IMR-90 (cell line): ENCODE data around the gene ABCA8. TPM values are rescaled to one million over a fixed set of nuclear protein-coding genes. Genes with fewer than 3 reads are reported as not detected.

Experiments
- ATAC-seq: fragments of 200-7000 bp; cut with Tn5 transposase; 2 replicates; pipeline ENCODE4 v1.9.1; 2020; ENCODE audit warnings: low read depth, mild to moderate bottlenecking, moderate library complexity
- BruUV-seq: library from RNA; stranded (reverse); fragments of 400-500 nt; replicated peaks from 2 replicates; lab custom pipeline; 2021; lab: Mats Ljungman, UMichigan
- CTCF ChIA-PET: fragments of 300-600 bp; formaldehyde crosslinking; extraction: SDS; loops from one replicate; lab custom pipeline; 2021; ENCODE audit warnings: antibody characterized with exemption; lab: Yijun Ruan, JAX
- POLR2A ChIA-PET: fragments of 300-600 bp; sonication (Branson Sonifier 250); formaldehyde crosslinking; loops from one replicate; lab custom pipeline; 2022; ENCODE audit warnings: antibody characterized with exemption; ENCODE audit not compliant: unreplicated experiment; lab: Charles Lee
- DNase-seq: peaks from one replicate; pipeline ENCODE4 v3.0.0; 2013
- H2AFZ ChIP-seq: replicated peaks from 2 replicates; pipeline ENCODE3; 2013; ENCODE audit warnings: low read length, mild to moderate bottlenecking; ENCODE audit not compliant: poor library complexity
- H2AK5ac ChIP-seq: 2 replicates; pipeline ENCODE4 v1.6.1; 2013; ENCODE audit warnings: low read depth, low read length, inconsistent platforms
- H2AK9ac ChIP-seq: replicated peaks from 2 replicates; pipeline ENCODE3; 2013; ENCODE audit warnings: mild to moderate bottlenecking, low read depth, low read length, moderate library complexity; ENCODE audit not compliant: poor library complexity
- H2BK120ac ChIP-seq: 2 replicates; pipeline ENCODE4 v1.6.1; 2013; ENCODE audit warnings: low read depth, low read length, inconsistent platforms
- H2BK15ac ChIP-seq: 3 replicates; pipeline ENCODE4 v1.6.1; 2013; ENCODE audit warnings: low read depth, low read length, inconsistent platforms
- H2BK20ac ChIP-seq: 2 replicates; pipeline ENCODE4 v1.6.1; 2013; ENCODE audit warnings: low read depth, mild to moderate bottlenecking, inconsistent platforms, low read length, moderate library complexity
- H2BK5ac ChIP-seq: 2 replicates; pipeline ENCODE4 v1.6.1; 2013; ENCODE audit warnings: mild to moderate bottlenecking, low read depth, low read length, inconsistent platforms; ENCODE audit not compliant: poor library complexity, severe bottlenecking
- H3K14ac ChIP-seq: replicated peaks from 2 replicates; pipeline ENCODE4 v1.6.1; 2013; ENCODE audit warnings: low read depth, low read length, inconsistent platforms
- H3K18ac ChIP-seq: 2 replicates; pipeline ENCODE4 v1.6.1; 2013; ENCODE audit warnings: low read depth, low read length, control low read depth
- H3K23ac ChIP-seq: 2 replicates; pipeline ENCODE4 v1.6.1; 2013; ENCODE audit warnings: low read depth, low read length, inconsistent platforms
- H3K27ac ChIP-seq: 2 replicates; pipeline ENCODE4 v1.5.1; 2013; ENCODE audit warnings: mild to moderate bottlenecking, control low read depth, low read length; ENCODE audit not compliant: insufficient read depth
- H3K27me3 ChIP-seq: 2 replicates; pipeline ENCODE4 v1.6.1; 2013; ENCODE audit warnings: low read length; ENCODE audit not compliant: control insufficient read depth, insufficient read depth
- H3K36me3 ChIP-seq: 2 replicates; pipeline ENCODE4 v1.6.1; 2013; ENCODE audit warnings: low read length, mixed read lengths; ENCODE audit not compliant: control insufficient read depth, insufficient read depth
- H3K4ac ChIP-seq: 2 replicates; pipeline ENCODE4 v1.6.1; 2013; ENCODE audit warnings: low read depth, low read length, inconsistent platforms
- H3K4me1 ChIP-seq: 2 replicates; pipeline ENCODE4 v1.6.1; 2013; ENCODE audit warnings: low read length, mixed read lengths; ENCODE audit not compliant: control insufficient read depth, insufficient read depth
- H3K4me2 ChIP-seq: 2 replicates; pipeline ENCODE4 v1.6.1; 2013; ENCODE audit warnings: low read depth, mild to moderate bottlenecking, control low read depth, low read length, moderate library complexity
- H3K4me3 ChIP-seq: 2 replicates; pipeline ENCODE4 v1.5.1; 2013; ENCODE audit warnings: low read depth, mild to moderate bottlenecking, control low read depth, low read length, moderate library complexity; ENCODE audit not compliant: insufficient read depth
- H3K56ac ChIP-seq: 2 replicates; pipeline ENCODE4 v1.6.1; 2013; ENCODE audit warnings: low read length, inconsistent platforms; ENCODE audit not compliant: insufficient read depth; ENCODE audit errors: extremely low read depth
- H3K79me1 ChIP-seq, 2 experiments: 2 replicates each; pipeline ENCODE4 v1.6.1; 2013; ENCODE audit warnings: low read length in 2 of 2, inconsistent platforms in 1 of 2, low read depth in 1 of 2
- H3K9ac ChIP-seq: 2 replicates; pipeline ENCODE4 v1.6.1; 2013; ENCODE audit warnings: low read depth, low read length, control low read depth
- H3K9me1 ChIP-seq: 2 replicates; pipeline ENCODE4 v1.6.1; 2013; ENCODE audit warnings: low read length, inconsistent platforms; ENCODE audit not compliant: insufficient read depth
- H3K9me3 ChIP-seq: 2 replicates; pipeline ENCODE4 v1.6.1; 2013; ENCODE audit warnings: low read length; ENCODE audit not compliant: control insufficient read depth, insufficient read depth
- H4K20me1 ChIP-seq: 2 replicates; pipeline ENCODE4 v1.6.1; 2013; ENCODE audit warnings: low read length, inconsistent platforms; ENCODE audit not compliant: insufficient read depth
- H4K5ac ChIP-seq: 2 replicates; pipeline ENCODE4 v1.6.1; 2013; ENCODE audit warnings: mild to moderate bottlenecking, low read depth, low read length, control low read depth
- H4K8ac ChIP-seq, 2 experiments: 2 replicates each; pipeline ENCODE4 v1.6.1; 2013; ENCODE audit warnings: low read depth in 2 of 2, low read length in 2 of 2, control low read depth in 1 of 2, inconsistent platforms in 1 of 2
- H4K91ac ChIP-seq: 2 replicates; pipeline ENCODE4 v1.6.1; 2013; ENCODE audit warnings: low read depth, low read length, inconsistent platforms; ENCODE audit not compliant: insufficient read depth
- BHLHE40 ChIP-seq: fragments of 150-350 bp; IDR thresholded peaks from 2 replicates; pipeline ENCODE4 v1.6.1; 2016; ENCODE audit warnings: mild to moderate bottlenecking, low read depth, low read length
- CHD1 ChIP-seq: IDR thresholded peaks from 2 replicates; pipeline ENCODE4 v1.6.1; 2012; ENCODE audit warnings: low read depth, low read length, improper control_type of control experiment
- MXI1 ChIP-seq: IDR thresholded peaks from 2 replicates; pipeline ENCODE4 v1.6.1; 2012; ENCODE audit warnings: low read depth, mild to moderate bottlenecking, low read length, moderate library complexity, borderline replicate concordance
- NFE2L2 ChIP-seq: fragments of 150-350 bp; IDR thresholded peaks from 2 replicates; pipeline ENCODE4 v1.6.1; 2016; ENCODE audit warnings: low read depth, mild to moderate bottlenecking, low read length
- RCOR1 ChIP-seq: IDR thresholded peaks from 2 replicates; pipeline ENCODE4 v1.6.1; 2012; ENCODE audit warnings: mild to moderate bottlenecking, low read length, improper control_type of control experiment; ENCODE audit not compliant: insufficient replicate concordance
- SMC3 ChIP-seq: fragments of 150-350 bp; IDR thresholded peaks from 2 replicates; pipeline ENCODE4 v1.6.1; 2016; ENCODE audit warnings: low read depth, mild to moderate bottlenecking, antibody characterized with exemption, low read length, moderate library complexity
- WGBS, 2 experiments: methylation state at CpG; one replicate each; pipeline versions ENCODE4 v1.1.5 to v1.1.7; 2013; ENCODE audit warnings: missing lambda C conversion rate in 2 of 2; ENCODE audit not compliant: insufficient read length in 1 of 2; ENCODE audit errors: extremely low coverage in 2 of 2; 5-methylcytosine and 5-hydroxymethylcytosine counted together
- dilution Hi-C: fragments of 300-500 bp; cut with HindIII; formaldehyde crosslinking; loops from one replicate; pipeline ENCODE4 v1.14.3; 2018; ENCODE audit warnings: low sequenced_read_pairs; ENCODE audit not compliant: unreplicated experiment
- in situ Hi-C: fragments of 300-500 bp; cut with MboI; formaldehyde crosslinking; loops from 3 replicates; pipeline ENCODE4 v1.14.3; 2019; ENCODE audit warnings: low sequenced_read_pairs, inconsistent platforms, mixed read lengths
- intact Hi-C: fragments of 100-400 bp; cut with micrococcal nuclease; formaldehyde crosslinking; loops from 2 replicates; pipeline ENCODE4 v1.10.0; 2022
- polyA plus RNA-seq, 3 experiments: library from polyadenylated mRNA; depleted of rRNA; stranded (reverse); fragments of >200 nt; gene quantifications; 2 replicates each; pipeline ENCODE4 v1.2.3, GENCODE V29; 2012; ENCODE audit warnings: low replicate concordance in 1 of 3
- total RNA-seq: library from RNA; depleted of rRNA; stranded (reverse); fragments of >200 nt; gene quantifications from 2 replicates; pipeline ENCODE4 v1.2.3, GENCODE V29; 2012

Gene ABCA8
- total and polyA plus RNA-seq, 2 of the 4 experiments (the other 2 are of a cell fraction) = 1.8 TPM

GRCh38 chr17:68820476-68820824, 134.7 kb downstream of the ABCA8 start:
- ChIA-PET POLR2A (no interaction called here), CTCF (no interaction called here)
- Histone ChIP-seq H3K14ac (no peak overlapping the region), H2BK20ac (peak overlapping the region; percentile 81), H3K56ac (no peak overlapping the region), H4K91ac (peak overlapping the region; percentile 28; the same call in 1 of the 2 replicates), H4K20me1 (0 out of 2 replicates have a peak, but pooled peaks cover 3% of the 10 kb centered on the region), H3K4me3 (no peak overlapping the region), H2AFZ (no peak overlapping the region), H3K79me1 (no peaks in the 10 kb centered on the region), H3K9me3 (no peaks in the 10 kb centered on the region), H3K4me1 (peaks cover 13% of the 10 kb centered on the region), H4K5ac (no peak overlapping the region), H2BK15ac (peak overlapping the region; percentile 61; the same call in 2 of the 3 replicates), H3K4ac (0 out of 2 replicates have a peak overlapping the region, but pooled peaks have one; percentile 67), H4K8ac (no peak overlapping the region), H2AK9ac (no peak overlapping the region), H3K9me1 (peaks cover 14% of the 10 kb centered on the region), H3K23ac (no peak overlapping the region), H2BK120ac (no peak overlapping the region; the same call in 1 of the 2 replicates), H3K9ac (no peak overlapping the region), H3K27ac (no peak overlapping the region), H2AK5ac (peak overlapping the region; percentile 21; the same call in 1 of the 2 replicates), H3K4me2 (no peak overlapping the region), H3K18ac (no peak overlapping the region), H2BK5ac (no peak overlapping the region), H3K36me3 (no peaks in the 10 kb centered on the region), H3K27me3 (no peaks in the 10 kb centered on the region)
- no peak for TF ChIP-seq CHD1
- no peak for TF ChIP-seq NFE2L2
- TF ChIP-seq MXI1 = no peak
- TF ChIP-seq BHLHE40 = no peak
- TF ChIP-seq RCOR1 = no peak
- no peak for TF ChIP-seq SMC3
- intact Hi-C loops = no loop called here
- dilution Hi-C loops = no loop called here
- ATAC-seq (no peak), DNase-seq (no peak)
- in situ Hi-C loops = no loop called here
- WGBS, 2 experiments = no CpG with 5 or more reads among the region's 5 CpGs
- no TSS peak for BruUV-seq
